PC-9 (cell line): ENCODE measurements around the gene ALK. TPM values are rescaled to one million over a fixed set of nuclear protein-coding genes. Genes with fewer than 3 reads are reported as not detected.

ENCODE experiments used
- BruUV-seq: library from RNA; stranded (reverse); fragments of 400-500 nt; replicated peaks from 2 replicates; lab custom pipeline; 2021; lab: Mats Ljungman, UMichigan
- CTCF ChIA-PET: fragments of 300-600 bp; sonication (Branson Sonifier 250); formaldehyde crosslinking; loops from one replicate; lab custom pipeline; 2022; ENCODE audit warnings: antibody characterized with exemption; lab: Charles Lee
- POLR2A ChIA-PET: fragments of 300-600 bp; sonication (Branson Sonifier 250); formaldehyde crosslinking; loops from one replicate; lab custom pipeline; 2022; ENCODE audit warnings: antibody characterized with exemption; ENCODE audit not compliant: unreplicated experiment; lab: Charles Lee
- DNase-seq, 2 experiments: peaks; one replicate each; pipeline versions ENCODE4 v3.0.0 to v3.0.0-alpha.2; 2015 to 2022; ENCODE audit warnings: mixed read lengths in 1 of 2
- H2AFZ ChIP-seq: fragments of 200-600 bp; sonication (generic); 2 replicates; pipeline ENCODE4 v1.8.1; 2017; ENCODE audit warnings: antibody characterized with exemption
- H3F3A ChIP-seq: fragments of 200-600 bp; sonication (generic); 2 replicates; pipeline ENCODE4 v1.8.1; 2017; ENCODE audit warnings: antibody characterized with exemption, mild to moderate bottlenecking, low read depth; ENCODE audit not compliant: insufficient read depth
- H3K27ac ChIP-seq: fragments of 200-600 bp; sonication (generic); 2 replicates; pipeline ENCODE4 v1.6.1; 2016; ENCODE audit warnings: mixed run types
- H3K27me3 ChIP-seq: fragments of 200-600 bp; sonication (generic); 2 replicates; pipeline ENCODE4 v1.6.1; 2016; ENCODE audit warnings: low read depth, mixed run types; ENCODE audit not compliant: insufficient read depth
- H3K36me3 ChIP-seq: fragments of 200-600 bp; sonication (generic); 2 replicates; pipeline ENCODE4 v1.6.1; 2016; ENCODE audit warnings: low read depth, mixed run types
- H3K4me1 ChIP-seq: fragments of 200-600 bp; sonication (generic); replicated peaks from 2 replicates; pipeline ENCODE4 v1.6.1; 2016; ENCODE audit warnings: mixed run types; ENCODE audit not compliant: insufficient read depth
- H3K4me2 ChIP-seq: fragments of 200-600 bp; sonication (generic); 2 replicates; pipeline ENCODE4 v1.6.1; 2017; ENCODE audit warnings: mixed run types
- H3K4me3 ChIP-seq: fragments of 200-600 bp; sonication (generic); 2 replicates; pipeline ENCODE4 v1.6.1; 2016; ENCODE audit warnings: mixed run types
- H3K79me2 ChIP-seq: fragments of 200-600 bp; sonication (generic); 2 replicates; pipeline ENCODE4 v1.6.1; 2017; ENCODE audit warnings: low read depth, mixed run types
- H3K9me2 ChIP-seq: fragments of 200-600 bp; sonication (generic); 2 replicates; pipeline ENCODE4 v1.8.1; 2017; ENCODE audit warnings: mild to moderate bottlenecking; ENCODE audit not compliant: insufficient read depth
- H3K9me3 ChIP-seq: fragments of 200-600 bp; sonication (generic); 2 replicates; pipeline ENCODE4 v1.8.1; 2016; ENCODE audit warnings: low read depth; ENCODE audit not compliant: insufficient read depth
- H4K20me1 ChIP-seq: fragments of 200-600 bp; sonication (generic); 2 replicates; pipeline ENCODE4 v1.8.1; 2017; ENCODE audit not compliant: insufficient read depth
- EZH2 ChIP-seq: fragments of 200-600 bp; sonication (generic); IDR thresholded peaks from 2 replicates; pipeline ENCODE4 v1.8.0; 2017; ENCODE audit warnings: antibody characterized with exemption, low read depth
- intact Hi-C: fragments of 100-400 bp; cut with micrococcal nuclease; formaldehyde crosslinking; loops from one replicate; pipeline ENCODE4 v1.10.0; 2022; ENCODE audit not compliant: unreplicated experiment
- total RNA-seq: library from RNA; stranded (reverse); gene quantifications from 2 replicates; pipeline ENCODE4 v1.2.3, GENCODE V29; 2021
- TF ChIP-seq, protein P1 (sequence below): fragments of 200-600 bp; sonication (generic); conservative IDR thresholded peaks from 2 replicates; pipeline ENCODE4 v1.6.1; 2017; ENCODE audit warnings: mixed run types, antibody characterized with exemption, mild to moderate bottlenecking, moderate library complexity

Gene ALK
- total RNA-seq, 1 experiment from 2014 or later, result not detected

DNA sequence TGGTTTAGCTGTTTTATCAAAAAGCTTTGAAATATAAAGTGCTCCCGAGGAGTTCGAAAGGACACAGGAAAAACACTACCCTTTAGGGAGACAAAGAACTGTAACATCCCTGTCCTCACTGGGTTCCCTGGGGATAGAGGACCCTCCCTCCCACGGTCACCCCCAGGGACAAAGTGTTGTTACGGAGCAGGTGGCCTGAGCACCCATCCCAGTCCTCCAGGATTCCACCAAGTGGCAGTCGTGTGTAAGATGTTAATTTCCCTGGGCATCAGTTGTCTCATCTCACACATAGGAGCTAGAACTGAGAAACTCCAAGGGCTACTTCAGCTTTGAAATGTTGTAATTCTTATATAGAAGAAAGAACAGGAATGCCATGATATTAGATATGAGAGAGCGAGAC lies 137.7 kb downstream of the ALK start:
- no peaks in the 10 kb centered on the region for H3F3A ChIP-seq
- no peak overlapping the region for H2AFZ ChIP-seq
- peaks cover 87% of the 10 kb centered on the region for H3K27me3 ChIP-seq
- ChIA-PET CTCF (interaction anchor here (0.6 kb wide), 1 partner anchor 256 kb away, joined by 3 read pairs; no protein-coding TSS in a partner anchor), POLR2A (no interaction called here)
- H3K4me3 ChIP-seq, result no peak overlapping the region
- no peak for DNase-seq
- no peaks in the 10 kb centered on the region for H4K20me1 ChIP-seq
- no peaks in the 10 kb centered on the region for H3K9me2 ChIP-seq
- H3K27ac ChIP-seq, result no peak overlapping the region
- H3K4me2 ChIP-seq, result no peak overlapping the region
- H3K4me1 ChIP-seq, result no peaks in the 10 kb centered on the region
- no peaks in the 10 kb centered on the region for H3K9me3 ChIP-seq
- BruUV-seq, result no TSS peak
- no peak for TF ChIP-seq EZH2
- TF ChIP-seq, protein P1, sequence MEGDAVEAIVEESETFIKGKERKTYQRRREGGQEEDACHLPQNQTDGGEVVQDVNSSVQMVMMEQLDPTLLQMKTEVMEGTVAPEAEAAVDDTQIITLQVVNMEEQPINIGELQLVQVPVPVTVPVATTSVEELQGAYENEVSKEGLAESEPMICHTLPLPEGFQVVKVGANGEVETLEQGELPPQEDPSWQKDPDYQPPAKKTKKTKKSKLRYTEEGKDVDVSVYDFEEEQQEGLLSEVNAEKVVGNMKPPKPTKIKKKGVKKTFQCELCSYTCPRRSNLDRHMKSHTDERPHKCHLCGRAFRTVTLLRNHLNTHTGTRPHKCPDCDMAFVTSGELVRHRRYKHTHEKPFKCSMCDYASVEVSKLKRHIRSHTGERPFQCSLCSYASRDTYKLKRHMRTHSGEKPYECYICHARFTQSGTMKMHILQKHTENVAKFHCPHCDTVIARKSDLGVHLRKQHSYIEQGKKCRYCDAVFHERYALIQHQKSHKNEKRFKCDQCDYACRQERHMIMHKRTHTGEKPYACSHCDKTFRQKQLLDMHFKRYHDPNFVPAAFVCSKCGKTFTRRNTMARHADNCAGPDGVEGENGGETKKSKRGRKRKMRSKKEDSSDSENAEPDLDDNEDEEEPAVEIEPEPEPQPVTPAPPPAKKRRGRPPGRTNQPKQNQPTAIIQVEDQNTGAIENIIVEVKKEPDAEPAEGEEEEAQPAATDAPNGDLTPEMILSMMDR, result no peak
- intact Hi-C loops, result no loop called here
- no peaks in the 10 kb centered on the region for H3K79me2 ChIP-seq
- H3K36me3 ChIP-seq, result no peaks in the 10 kb centered on the region

DNA sequence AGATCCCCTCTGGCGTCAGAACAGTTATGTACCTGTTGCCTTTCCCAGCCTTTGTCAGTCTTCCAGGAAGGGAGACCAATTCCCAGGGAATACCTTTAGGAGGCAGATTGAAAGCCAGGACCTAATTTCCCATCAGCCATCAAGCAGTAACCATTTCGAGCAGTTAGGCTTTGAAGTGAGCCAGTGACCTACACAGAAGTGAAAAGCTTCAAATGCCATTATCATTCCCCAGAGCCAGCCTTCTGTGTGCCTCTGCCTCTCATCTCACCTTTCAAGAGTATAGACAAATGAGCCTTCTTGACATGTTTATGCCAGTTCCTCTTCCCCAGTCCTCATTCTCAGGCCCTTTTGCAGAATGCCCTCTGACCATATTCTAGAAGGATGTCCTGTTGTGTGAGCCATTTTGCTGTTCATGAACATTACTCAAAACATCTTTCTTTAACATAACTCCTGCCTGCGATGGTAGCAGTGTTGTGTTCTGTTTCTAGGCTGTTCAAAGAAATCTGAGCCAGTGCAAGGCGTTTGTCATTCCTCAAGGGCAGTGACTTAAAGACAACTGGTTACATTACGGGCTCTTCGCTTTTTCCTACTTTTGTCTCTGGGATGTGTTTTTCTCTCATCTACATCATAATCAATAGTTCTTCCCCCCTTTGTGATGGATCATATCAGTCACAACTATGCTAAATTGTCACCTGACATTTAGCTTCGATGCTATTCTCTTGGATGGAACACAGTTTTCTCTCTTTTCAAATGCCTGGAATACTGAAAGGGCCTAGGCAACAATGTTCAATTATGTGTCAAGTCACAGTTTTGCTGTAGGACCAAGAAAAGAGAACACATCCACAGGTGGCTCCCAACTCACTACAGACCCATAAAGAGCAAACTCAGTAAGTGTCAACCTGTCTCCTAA lies 138.6 kb downstream of the ALK start:
- Histone ChIP-seq H3K9me2 (no peaks in the 10 kb centered on the region), H3K79me2 (no peaks in the 10 kb centered on the region), H3K9me3 (no peaks in the 10 kb centered on the region), H3K36me3 (no peaks in the 10 kb centered on the region), H3K4me2 (no peak overlapping the region), H3K4me3 (no peak overlapping the region), H4K20me1 (no peaks in the 10 kb centered on the region), H2AFZ (no peak overlapping the region), H3F3A (no peaks in the 10 kb centered on the region), H3K27ac (no peak overlapping the region), H3K4me1 (no peaks in the 10 kb centered on the region), H3K27me3 (peaks cover 96% of the 10 kb centered on the region)
- ChIA-PET CTCF (no interaction called here), POLR2A (no interaction called here)
- TF ChIP-seq, protein P1, result no peak
- no peak for TF ChIP-seq EZH2
- DNase-seq, result no peak
- BruUV-seq, result no TSS peak
- intact Hi-C loops, result no loop called here

- Histone ChIP-seq H3K4me1 (no peaks in the 10 kb centered on the region), H3K79me2 (no peaks in the 10 kb centered on the region), H3K27me3 (peaks cover 99% of the 10 kb centered on the region), H3K36me3 (no peaks in the 10 kb centered on the region), H4K20me1 (no peaks in the 10 kb centered on the region), H3K4me3 (no peak overlapping the region), H3K9me3 (no peaks in the 10 kb centered on the region), H3K27ac (no peak overlapping the region), H3K9me2 (no peaks in the 10 kb centered on the region), H3K4me2 (no peak overlapping the region), H3F3A (no peaks in the 10 kb centered on the region), H2AFZ (no peak overlapping the region)
- POLR2A ChIA-PET, result no interaction called here
- no peak for TF ChIP-seq EZH2
- TF ChIP-seq, protein P1, result no peak
- no peak for DNase-seq
- CTCF ChIA-PET, result no interaction called here
- no TSS peak for BruUV-seq
- intact Hi-C loops, result no loop called here
Observed at GRCh38 chr2:29782087-29782486, 139.3 kb downstream of the ALK start.
